ENCODE results near the gene CAPN8. TPM values are rescaled to one million over a fixed set of nuclear protein-coding genes. Genes with fewer than 3 reads are reported as not detected.

The CAPN8 gene
- polyA plus RNA-seq, 1 of the 3 experiments (the other 2 are of a cell fraction): not detected

- no peaks in the 10 kb centered on the region for H3K36me3 ChIP-seq (replicated peaks in 1 of 2; ENCODE audit: control insufficient read depth in 1 of 2, insufficient read depth in 2 of 2, low read length in 1 of 2)
- POLR2A ChIA-PET: no interaction called here
- H3K4me1 ChIP-seq (ENCODE audit: control insufficient read depth in 1 of 2, insufficient read depth in 2 of 2, low read depth in 1 of 2, low read length in 1 of 2): no peaks in the 10 kb centered on the region
- 77% methylated on average over 12 of the region's 12 CpGs for WGBS (ENCODE audit: low lambda C conversion rate)
- H2AFZ ChIP-seq (ENCODE audit: low read depth): no peak overlapping the region
- CTCF ChIA-PET: interaction anchor here (1.1 to 1.4 kb wide), 2 partner anchors 31 to 96 kb away, joined by 3 read pairs; no protein-coding TSS in a partner anchor
- DNase-seq: peak; percentile 15
- H3K4me2 ChIP-seq: no peak overlapping the region
- no peaks in the 10 kb centered on the region for H3K9me3 ChIP-seq
- no peaks in the 10 kb centered on the region for H3K9me2 ChIP-seq
- no peak overlapping the region for H3K27ac ChIP-seq (ENCODE audit: low read depth in 2 of 2, low read length in 1 of 2)
- no peaks in the 10 kb centered on the region for H3F3A ChIP-seq (replicated peaks; ENCODE audit: insufficient read depth)
- no peak for TF ChIP-seq FOXJ3 (CRISPR knock-in tag; IDR thresholded peaks at IDR 0.05)
- TF ChIP-seq SMC3 (IDR thresholded peaks at IDR 0.05; ENCODE audit: low read depth, low read length): no peak
- no peaks in the 10 kb centered on the region; the same call in 1 of the 2 replicates for H3K27me3 ChIP-seq (ENCODE audit: insufficient read depth)
- H4K20me1 ChIP-seq (ENCODE audit: insufficient read depth): no peaks in the 10 kb centered on the region
- H3K9ac ChIP-seq: no peak overlapping the region
- no peaks in the 10 kb centered on the region for H3K79me2 ChIP-seq (ENCODE audit: insufficient read depth)
- no peak overlapping the region for H3K4me3 ChIP-seq (ENCODE audit: low read depth in 2 of 2, low read length in 1 of 2)
Observed at GRCh38 chr1:223652436-223652941, 13.0 kb downstream of the CAPN8 start.

DNA sequence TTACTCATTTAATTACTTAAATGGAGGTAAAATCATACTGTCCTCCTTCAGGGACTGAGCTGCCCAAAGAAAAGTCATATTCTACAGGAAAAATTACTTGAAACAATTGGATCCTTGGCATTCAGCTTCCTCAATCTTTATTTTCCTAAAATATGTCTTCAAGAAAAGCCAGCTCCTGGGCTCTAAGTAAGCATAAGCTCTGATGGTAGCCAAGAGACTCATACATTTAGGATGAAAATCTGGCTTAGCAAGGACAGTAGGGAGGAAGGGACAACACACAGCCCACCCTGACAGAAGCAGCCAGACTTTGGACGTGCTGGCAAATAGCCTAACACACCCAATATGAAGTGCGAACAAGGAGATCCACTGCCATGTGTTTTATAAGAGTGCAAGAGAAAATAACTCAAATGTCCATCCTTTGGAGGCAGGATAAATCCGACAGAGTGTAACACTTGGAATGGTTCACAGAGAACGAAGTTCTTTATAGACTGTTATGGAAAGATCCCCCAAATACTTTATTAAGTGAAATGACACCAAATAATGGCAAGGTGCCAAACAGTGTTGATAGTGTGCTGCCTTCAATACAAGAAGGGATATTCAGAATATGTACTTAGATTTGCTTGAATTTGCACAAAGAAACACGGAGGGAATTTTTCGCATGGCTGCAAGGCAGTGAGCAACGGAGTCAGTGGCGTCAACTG is 14.1 kb downstream of the CAPN8 start:
- H3K36me3 ChIP-seq (replicated peaks in 1 of 2; ENCODE audit: control insufficient read depth in 1 of 2, insufficient read depth in 2 of 2, low read length in 1 of 2): no peaks in the 10 kb centered on the region
- WGBS (ENCODE audit: low lambda C conversion rate): 62% methylated on average over 8 of the region's 8 CpGs
- no peak overlapping the region for H2AFZ ChIP-seq (ENCODE audit: low read depth)
- H3K4me1 ChIP-seq (ENCODE audit: control insufficient read depth in 1 of 2, insufficient read depth in 2 of 2, low read depth in 1 of 2, low read length in 1 of 2): no peaks in the 10 kb centered on the region
- H3K9me2 ChIP-seq: no peaks in the 10 kb centered on the region
- no peak for TF ChIP-seq FOXM1 (IDR thresholded peaks at IDR 0.05; ENCODE audit: low read depth)
- TF ChIP-seq FOSL2 (IDR thresholded peaks at IDR 0.05; ENCODE audit: borderline replicate concordance, low read depth): no peak
- TF ChIP-seq REST (IDR thresholded peaks at IDR 0.05; ENCODE audit: low read depth, low read length): no peak
- no peak for TF ChIP-seq RAD21 (IDR thresholded peaks at IDR 0.05; ENCODE audit: low read length)
- no peak for TF ChIP-seq TCF12 (IDR thresholded peaks at IDR 0.05)
- no peak overlapping the region for H3K4me3 ChIP-seq (ENCODE audit: low read depth in 2 of 2, low read length in 1 of 2)
- H4K20me1 ChIP-seq (ENCODE audit: insufficient read depth): no peaks in the 10 kb centered on the region
- DNase-seq: no peak
- CTCF ChIA-PET: interaction anchor here (1.4 kb wide), 1 partner anchor 32 kb away, joined by 3 read pairs; no protein-coding TSS in a partner anchor
- no peaks in the 10 kb centered on the region for H3K79me2 ChIP-seq (ENCODE audit: insufficient read depth)
- H3K27ac ChIP-seq (ENCODE audit: low read depth in 2 of 2, low read length in 1 of 2): no peak overlapping the region
- H3K9me3 ChIP-seq: no peaks in the 10 kb centered on the region
- no peaks in the 10 kb centered on the region for H3F3A ChIP-seq (replicated peaks; ENCODE audit: insufficient read depth)
- no peak overlapping the region for H3K4me2 ChIP-seq
- H3K9ac ChIP-seq: no peak overlapping the region
- H3K27me3 ChIP-seq (ENCODE audit: insufficient read depth): no peaks in the 10 kb centered on the region; the same call in 1 of the 2 replicates
- POLR2A ChIA-PET: no interaction called here

Measured in SK-N-SH (cell line).